Measurements from ENCODE around the gene GAPVD1. TPM values are rescaled to one million over a fixed set of nuclear protein-coding genes. Genes with fewer than 3 reads are reported as not detected.

The GAPVD1 gene
- total RNA-seq, 1 experiment from 2014 or later: 30.5 TPM

DNA sequence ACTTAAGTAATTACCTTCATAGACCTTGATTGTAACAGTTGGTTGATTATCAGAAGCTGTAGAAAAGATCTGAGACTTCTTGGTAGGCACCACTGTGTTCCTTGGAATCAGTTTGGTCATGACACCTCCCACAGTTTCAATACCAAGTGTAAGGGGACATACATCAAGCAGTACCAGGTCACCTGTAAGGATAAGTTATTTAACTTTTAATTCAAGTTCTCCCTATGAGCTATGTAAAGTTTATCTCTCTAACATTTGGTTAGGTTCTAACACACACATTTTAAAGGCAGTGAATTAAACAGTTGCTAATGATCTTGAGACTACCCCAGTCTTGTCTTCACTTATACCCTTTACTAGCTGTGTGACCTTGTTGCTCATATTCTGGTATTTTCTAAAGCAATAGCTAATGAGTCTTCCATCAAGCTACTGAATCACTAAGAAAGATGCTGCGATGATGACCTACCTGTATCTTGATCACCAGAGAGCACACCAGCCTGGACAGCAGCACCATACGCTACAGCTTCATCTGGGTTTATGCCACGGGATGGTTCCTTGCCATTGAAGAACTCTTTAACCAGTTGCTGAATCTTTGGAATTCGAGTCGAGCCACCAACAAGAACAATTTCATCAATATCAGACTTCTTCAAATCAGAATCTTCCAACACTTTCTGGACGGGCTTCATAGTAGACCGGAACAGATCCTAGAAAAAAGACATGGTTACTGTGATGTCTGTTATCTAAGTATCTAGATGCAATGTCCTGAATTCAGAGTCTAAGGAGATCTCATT is 23.3 kb upstream of the GAPVD1 start:
- ATAC-seq (no peak), DNase-seq (no peak)
- ChIA-PET CTCF (no interaction called here), POLR2A (ENCODE audit: unreplicated experiment) (interaction anchor here (0.6 kb wide), 1 partner anchor 577 kb away, joined by 10 read pairs; no protein-coding TSS in a partner anchor)
- peaks cover 44% of the 10 kb centered on the region for H3K4me1 ChIP-seq (ENCODE audit: insufficient read depth, low read length)
- H3K9ac ChIP-seq (ENCODE audit: low read length): no peak overlapping the region
- no peaks in the 10 kb centered on the region for H3K9me2 ChIP-seq (replicated peaks; ENCODE audit: low read length)
- no peak overlapping the region for H2AFZ ChIP-seq (ENCODE audit: low read length)
- peak overlapping the region; percentile 89 for H3K4me2 ChIP-seq (ENCODE audit: low read length)
- H3F3A ChIP-seq (ENCODE audit: low read length, unreplicated experiment): peaks cover 18% of the 10 kb centered on the region
- TF ChIP-seq, protein P1, sequence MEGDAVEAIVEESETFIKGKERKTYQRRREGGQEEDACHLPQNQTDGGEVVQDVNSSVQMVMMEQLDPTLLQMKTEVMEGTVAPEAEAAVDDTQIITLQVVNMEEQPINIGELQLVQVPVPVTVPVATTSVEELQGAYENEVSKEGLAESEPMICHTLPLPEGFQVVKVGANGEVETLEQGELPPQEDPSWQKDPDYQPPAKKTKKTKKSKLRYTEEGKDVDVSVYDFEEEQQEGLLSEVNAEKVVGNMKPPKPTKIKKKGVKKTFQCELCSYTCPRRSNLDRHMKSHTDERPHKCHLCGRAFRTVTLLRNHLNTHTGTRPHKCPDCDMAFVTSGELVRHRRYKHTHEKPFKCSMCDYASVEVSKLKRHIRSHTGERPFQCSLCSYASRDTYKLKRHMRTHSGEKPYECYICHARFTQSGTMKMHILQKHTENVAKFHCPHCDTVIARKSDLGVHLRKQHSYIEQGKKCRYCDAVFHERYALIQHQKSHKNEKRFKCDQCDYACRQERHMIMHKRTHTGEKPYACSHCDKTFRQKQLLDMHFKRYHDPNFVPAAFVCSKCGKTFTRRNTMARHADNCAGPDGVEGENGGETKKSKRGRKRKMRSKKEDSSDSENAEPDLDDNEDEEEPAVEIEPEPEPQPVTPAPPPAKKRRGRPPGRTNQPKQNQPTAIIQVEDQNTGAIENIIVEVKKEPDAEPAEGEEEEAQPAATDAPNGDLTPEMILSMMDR (conservative IDR thresholded peaks at IDR 0.05; ENCODE audit: low read depth, low read length): no peak
- no peak for TF ChIP-seq EZH2 (IDR thresholded peaks at IDR 0.05; ENCODE audit: low read length, unreplicated experiment)
- peaks cover 64% of the 10 kb centered on the region for H4K20me1 ChIP-seq (ENCODE audit: low read length)
- H3K36me3 ChIP-seq (ENCODE audit: low read depth, low read length): peaks cover 55% of the 10 kb centered on the region
- BruUV-seq (replicated peaks): no TSS peak
- no peaks in the 10 kb centered on the region for H3K9me3 ChIP-seq (ENCODE audit: low read length)
- intact Hi-C loops (cut with micrococcal nuclease): no loop called here
- H3K4me3 ChIP-seq (ENCODE audit: low read length): peak overlapping the region; percentile 93
- H3K27me3 ChIP-seq (ENCODE audit: low read length): no peaks in the 10 kb centered on the region
- no peak overlapping the region for H3K27ac ChIP-seq (ENCODE audit: low read length)
- peaks cover 67% of the 10 kb centered on the region for H3K79me2 ChIP-seq (ENCODE audit: low read length)

DNA sequence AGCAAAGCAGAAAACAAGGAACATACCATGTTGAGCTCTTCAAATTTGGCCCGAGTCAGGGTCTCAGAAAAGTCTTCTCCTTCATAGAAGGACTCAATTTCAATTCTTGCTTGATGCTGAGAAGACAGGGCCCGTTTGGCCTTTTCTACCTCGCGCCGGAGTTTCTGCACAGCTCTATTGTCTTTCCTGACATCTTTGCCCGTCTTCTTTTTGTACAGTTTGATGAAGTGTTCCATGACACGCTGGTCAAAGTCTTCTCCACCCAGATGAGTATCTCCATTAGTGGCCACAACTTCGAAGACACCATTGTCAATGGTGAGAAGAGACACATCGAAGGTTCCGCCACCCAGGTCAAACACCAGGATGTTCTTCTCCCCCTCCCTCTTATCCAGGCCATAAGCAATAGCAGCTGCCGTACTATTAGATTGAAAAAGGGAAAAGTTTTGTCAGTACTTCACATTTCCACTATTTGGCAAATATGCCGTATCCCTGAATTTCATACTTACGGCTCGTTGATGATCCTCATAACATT is 22.6 kb upstream of the GAPVD1 start:
- POLR2A ChIA-PET (ENCODE audit: unreplicated experiment): no interaction called here
- H4K20me1 ChIP-seq (ENCODE audit: low read length): peaks cover 64% of the 10 kb centered on the region
- peak overlapping the region; percentile 93 for H3K4me3 ChIP-seq (ENCODE audit: low read length)

More for the DNA sequence above, 22.6 kb upstream of the GAPVD1 start:
- intact Hi-C loops (cut with micrococcal nuclease): no loop called here
- CTCF ChIA-PET: no interaction called here
- ATAC-seq (no peak), DNase-seq (no peak)
- peak overlapping the region; percentile 99; the same call in 1 of the 2 replicates for H3K9ac ChIP-seq (ENCODE audit: low read length)
- H3K36me3 ChIP-seq (ENCODE audit: low read depth, low read length): peaks cover 55% of the 10 kb centered on the region
- H3K27me3 ChIP-seq (ENCODE audit: low read length): no peaks in the 10 kb centered on the region
- BruUV-seq (replicated peaks): no TSS peak
- peaks cover 50% of the 10 kb centered on the region for H3K4me1 ChIP-seq (ENCODE audit: insufficient read depth, low read length)
- no peaks in the 10 kb centered on the region for H3K9me2 ChIP-seq (replicated peaks; ENCODE audit: low read length)
- no peak overlapping the region for H2AFZ ChIP-seq (ENCODE audit: low read length)
- H3K4me2 ChIP-seq (ENCODE audit: low read length): peak overlapping the region; percentile 89
- no peaks in the 10 kb centered on the region for H3K9me3 ChIP-seq (ENCODE audit: low read length)
- H3F3A ChIP-seq (ENCODE audit: low read length, unreplicated experiment): peaks cover 18% of the 10 kb centered on the region
- no peak for TF ChIP-seq EZH2 (IDR thresholded peaks at IDR 0.05; ENCODE audit: low read length, unreplicated experiment)
- no peak for TF ChIP-seq EZH2phosphoT487 (IDR thresholded peaks at IDR 0.05; ENCODE audit: borderline replicate concordance, low read length)
- TF ChIP-seq, protein P1 (conservative IDR thresholded peaks at IDR 0.05; ENCODE audit: low read depth, low read length): no peak
- H3K79me2 ChIP-seq (ENCODE audit: low read length): peaks cover 67% of the 10 kb centered on the region
- H3K27ac ChIP-seq (ENCODE audit: low read length): no peak overlapping the region

All from PC-3 (cell line).